ENCODE results near the gene FTO.

GRCh38 chr16:53924331-53925106 is 220.6 kb downstream of the FTO start:
- TF ChIP-seq POLR2A (IDR thresholded peaks at IDR 0.05) (no peak), CTCF (IDR thresholded peaks at IDR 0.05) (no peak)

Measured in thyroid gland (tissue), 4 donors.